DOHH2 (cell line): Measurements from ENCODE around the gene KIF24.

Experiments used
- CTCF ChIP-seq: fragments of 200-600 bp; sonication (generic); IDR thresholded peaks from one replicate; pipeline ENCODE4 v1.5.1; 2014; ENCODE audit warnings: antibody characterized with exemption, mild to moderate bottlenecking, low read depth, low read length; ENCODE audit not compliant: poor library complexity, severe bottlenecking
- EZH2phosphoT487 ChIP-seq: fragments of 200-600 bp; sonication (generic); IDR thresholded peaks from 2 replicates; pipeline ENCODE4 v1.6.1; 2017; ENCODE audit warnings: borderline replicate concordance, mild to moderate bottlenecking, antibody characterized with exemption, low read length, moderate library complexity, mixed read lengths

GRCh38 chr9:34291023-34291422, 38.0 kb downstream of the KIF24 start:
- no peak for TF ChIP-seq CTCF
- TF ChIP-seq EZH2phosphoT487: no peak
